DMS53 (cell line): ENCODE measurements around the gene HLF.
"Not testable (repeated sequence)": the region's sequence is repeated elsewhere in the genome, so short reads cannot be mapped to it uniquely, and the experiment has no call there.

Experiments used
- DNase-seq: peaks from one replicate; lab custom pipeline; 2025; lab: John Stamatoyannopoulos, UW

The HLF gene

GRCh38 chr17:55312852-55313251 is 48.1 kb downstream of the HLF start:
- DNase-seq, result no peak

DNA sequence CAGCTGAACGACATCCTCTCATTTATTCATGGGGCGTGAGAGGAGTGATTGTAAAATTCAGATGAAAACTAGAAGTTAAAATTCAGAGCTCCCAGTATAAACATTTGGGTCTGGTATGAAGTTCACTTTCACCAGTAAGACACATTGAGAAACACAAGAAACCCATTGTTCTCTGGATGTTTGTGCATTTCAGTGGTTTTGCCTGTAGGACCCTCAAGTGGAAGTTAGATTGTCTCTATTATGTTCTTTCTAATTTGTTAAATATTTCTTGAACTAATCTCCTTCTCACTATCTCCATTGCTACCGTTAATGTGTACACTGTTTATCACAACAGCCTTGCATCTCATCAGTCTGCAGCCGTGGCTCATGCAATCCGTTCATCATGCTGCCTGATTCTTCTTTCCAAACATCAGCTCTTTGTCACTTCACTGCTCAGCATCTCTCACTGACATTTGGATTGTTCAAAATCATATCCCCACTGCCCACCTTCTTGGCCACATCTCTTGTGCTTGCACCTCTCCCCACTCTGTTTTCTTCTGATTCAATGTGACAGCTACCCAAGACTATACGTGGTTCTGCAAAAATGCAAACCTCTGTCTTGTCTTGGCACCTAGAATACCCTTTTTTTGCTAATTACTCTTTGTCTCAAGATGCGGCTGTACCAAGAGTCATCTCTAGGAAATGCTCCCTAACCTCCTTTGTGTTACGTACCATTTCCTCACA is 49.5 kb downstream of the HLF start:
- DNase-seq, result no peak

GRCh38 chr17:55314784-55315491 is 50.2 kb downstream of the HLF start:
- DNase-seq, result no peak

GRCh38 chr17:55316499-55316898 is 51.7 kb downstream of the HLF start:
- DNase-seq, result no peak

DNA sequence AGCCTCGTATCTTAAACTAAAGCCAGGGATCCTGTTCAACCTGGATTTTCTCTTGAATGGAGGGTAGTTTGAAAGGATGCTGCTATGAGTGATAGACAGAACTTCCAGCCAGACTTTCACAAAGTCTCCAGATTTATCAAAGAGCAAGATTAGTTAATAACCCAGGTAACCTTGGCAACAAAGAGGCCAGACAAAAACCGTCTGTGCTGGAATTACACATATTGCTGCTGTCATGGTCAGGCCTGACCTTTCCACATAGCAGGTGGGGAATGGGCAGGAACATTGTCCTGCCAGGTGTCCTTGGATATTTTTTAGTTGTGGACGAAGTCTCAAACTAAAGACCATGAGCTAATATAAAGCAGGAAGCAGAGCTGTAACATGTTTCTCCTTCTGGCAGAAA is 52.5 kb downstream of the HLF start:
- no peak for DNase-seq

DNA sequence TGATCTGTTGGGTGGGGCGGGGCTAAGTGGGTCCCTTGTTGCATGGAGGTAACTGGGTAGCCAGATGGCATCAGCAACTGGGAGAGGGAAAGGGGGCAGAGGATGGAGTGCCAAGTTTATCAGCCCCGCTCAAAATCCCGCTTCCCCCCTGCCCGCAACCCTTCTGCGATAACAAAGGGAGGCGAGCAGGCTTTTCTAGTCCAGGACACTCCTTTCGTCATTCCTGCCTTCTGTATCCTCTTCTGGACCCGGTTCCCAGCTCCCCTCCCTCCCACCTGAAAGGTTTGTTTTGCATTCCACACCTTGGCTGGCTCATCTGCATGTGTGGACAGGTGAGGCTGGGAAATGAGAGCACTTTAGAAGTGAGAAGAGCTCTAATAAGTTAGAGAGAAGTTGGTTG is 53.3 kb downstream of the HLF start:
- no peak for DNase-seq

- DNase-seq, result no peak
These were observed 54.1 kb downstream of the HLF start for GRCh38 chr17:55318715-55319487.

GRCh38 chr17:55319933-55320593 is 55.3 kb downstream of the HLF start:
- no peak for DNase-seq

GRCh38 chr17:55320594-55321426 is 56.0 kb downstream of the HLF start:
- DNase-seq, result no peak

DNA sequence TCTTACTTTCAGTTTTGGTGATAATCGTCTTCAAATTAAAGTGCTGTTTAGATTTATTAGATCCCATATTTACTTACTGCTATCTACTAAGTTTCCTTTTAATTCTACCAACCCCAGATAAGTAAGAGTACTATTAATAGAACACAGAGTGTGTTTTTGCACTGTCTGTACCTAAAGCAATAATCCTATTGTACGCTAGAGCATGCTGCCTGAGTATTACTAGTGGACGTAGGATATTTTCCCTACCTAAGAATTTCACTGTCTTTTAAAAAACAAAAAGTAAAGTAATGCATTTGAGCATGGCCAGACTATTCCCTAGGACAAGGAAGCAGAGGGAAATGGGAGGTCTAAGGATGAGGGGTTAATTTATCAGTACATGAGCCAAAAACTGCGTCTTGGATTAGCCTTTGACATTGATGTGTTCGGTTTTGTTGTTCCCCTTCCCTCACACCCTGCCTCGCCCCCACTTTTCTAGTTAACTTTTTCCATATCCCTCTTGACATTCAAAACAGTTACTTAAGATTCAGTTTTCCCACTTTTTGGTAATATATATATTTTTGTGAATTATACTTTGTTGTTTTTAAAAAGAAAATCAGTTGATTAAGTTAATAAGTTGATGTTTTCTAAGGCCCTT is 56.8 kb downstream of the HLF start:
- no peak for DNase-seq

GRCh38 chr17:55322453-55322985 is 57.8 kb downstream of the HLF start:
- no peak for DNase-seq

DNA sequence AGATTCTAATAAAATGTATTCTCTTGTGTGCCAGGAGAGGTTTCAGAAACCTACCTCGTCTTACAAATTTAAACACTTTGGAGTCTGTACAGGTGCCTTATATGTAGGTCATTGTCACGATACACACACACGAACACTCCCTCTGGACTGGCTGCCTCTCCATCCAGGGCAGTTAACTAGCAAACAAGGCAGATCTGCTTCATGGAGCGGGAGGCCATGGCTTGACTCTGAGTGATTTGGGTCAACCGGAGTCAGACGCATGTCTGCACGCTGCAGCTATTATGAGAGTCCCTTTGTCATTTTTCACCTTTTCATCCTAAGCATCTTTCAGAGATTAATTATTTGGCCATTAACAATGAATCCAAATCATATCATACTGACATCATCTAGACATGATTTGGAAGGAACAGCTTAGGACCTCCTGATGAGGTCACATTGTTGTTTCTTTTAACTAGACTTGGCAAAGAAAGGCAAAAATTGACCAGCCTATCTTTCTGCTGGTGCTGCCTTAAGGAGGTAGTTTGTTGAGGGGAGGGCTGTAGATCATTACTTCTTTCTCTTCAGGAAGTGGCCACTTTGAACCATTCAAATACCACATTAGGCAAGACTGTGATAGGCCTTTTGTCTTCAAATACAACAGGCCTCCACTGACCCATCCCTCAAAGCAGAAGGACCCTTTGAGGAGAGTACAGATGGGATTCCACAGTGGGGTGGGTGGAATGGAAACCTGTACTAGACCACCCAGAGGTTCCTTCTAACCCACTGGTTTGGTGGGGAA is 58.9 kb downstream of the HLF start:
- DNase-seq, result no peak

GRCh38 chr17:55324296-55324978 is 59.7 kb downstream of the HLF start:
- peak; percentile 17 for DNase-seq

DNA sequence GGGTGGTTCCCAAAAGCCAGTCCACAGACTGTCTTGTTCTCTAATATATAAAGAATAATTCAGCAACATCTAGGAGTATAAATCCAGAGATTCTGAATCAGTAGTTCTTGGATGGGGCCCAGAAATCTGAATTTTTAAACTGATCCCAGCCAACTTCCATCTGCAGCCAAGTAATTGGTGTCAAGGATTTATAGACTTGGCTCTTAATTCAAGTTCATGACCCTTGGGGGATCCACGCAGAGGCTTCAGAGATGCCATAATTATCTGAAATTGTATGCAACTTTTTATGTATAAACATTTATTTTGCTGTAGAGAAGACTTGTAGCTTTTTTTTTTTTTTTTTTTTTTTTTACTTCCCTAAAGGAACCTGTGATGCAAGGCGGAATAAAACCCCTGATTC is 60.6 kb downstream of the HLF start:
- DNase-seq, result no peak

DNA sequence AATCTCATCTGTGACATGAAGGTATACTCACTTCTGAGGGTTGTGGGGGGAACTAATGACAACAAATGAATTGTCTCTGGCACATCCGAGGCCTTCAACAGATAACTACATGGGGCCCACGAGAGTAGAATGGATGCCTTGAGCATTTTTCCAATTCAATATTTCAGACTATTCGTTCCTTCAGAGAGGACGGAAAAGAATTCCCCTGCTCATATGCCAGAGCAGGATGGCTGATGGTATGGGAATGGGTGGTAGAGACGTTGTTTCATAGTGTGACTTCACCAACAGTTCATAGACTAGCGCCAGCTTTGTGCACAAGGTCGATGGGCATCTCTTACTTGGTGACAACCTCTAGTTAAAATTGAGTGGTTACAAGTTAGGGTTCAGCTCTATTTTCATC is 61.3 kb downstream of the HLF start:
- DNase-seq, result no peak

DNA sequence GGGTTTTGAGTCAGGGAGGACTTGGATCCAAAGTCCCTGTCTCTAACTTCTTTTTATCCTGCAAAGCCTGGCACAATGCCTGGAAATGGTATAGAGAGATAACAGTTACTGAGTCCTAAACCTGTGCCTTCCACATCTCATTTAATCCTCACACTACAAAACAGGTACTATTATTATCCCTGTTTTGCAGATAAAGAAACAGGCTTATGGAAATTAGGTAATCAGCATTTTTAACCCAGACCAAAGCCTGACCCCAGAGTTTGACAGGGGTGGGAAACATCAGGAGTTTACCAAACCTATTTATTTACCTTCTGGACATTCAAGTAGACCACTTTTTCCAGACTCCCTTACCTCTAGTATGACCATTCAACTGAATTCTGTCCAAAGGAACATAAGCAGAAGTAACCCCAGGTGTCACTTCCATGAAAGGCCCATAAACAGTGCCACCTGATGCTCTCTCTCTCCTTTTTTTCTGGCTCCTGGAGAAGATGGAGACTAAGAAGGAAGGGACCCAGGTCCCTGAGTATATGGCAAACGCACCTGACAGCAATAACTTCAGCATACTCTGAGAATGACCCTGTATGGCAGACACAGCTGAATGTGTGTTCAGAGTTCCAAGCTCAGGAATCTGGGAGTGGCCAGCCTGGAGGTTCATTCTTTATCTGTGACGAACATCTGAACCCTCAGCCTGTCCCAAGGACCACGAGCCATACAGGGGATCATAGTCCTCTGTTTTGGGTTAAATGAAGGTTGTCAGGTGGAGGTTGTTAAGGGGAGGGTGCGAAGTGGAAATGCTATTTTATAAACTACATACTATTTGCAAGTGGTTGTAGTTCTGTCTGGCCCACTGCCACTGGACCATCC is 62.7 kb downstream of the HLF start:
- no peak for DNase-seq

GRCh38 chr17:55328514-55328913 is 63.8 kb downstream of the HLF start:
- DNase-seq, result not testable (repeated sequence)

DNA sequence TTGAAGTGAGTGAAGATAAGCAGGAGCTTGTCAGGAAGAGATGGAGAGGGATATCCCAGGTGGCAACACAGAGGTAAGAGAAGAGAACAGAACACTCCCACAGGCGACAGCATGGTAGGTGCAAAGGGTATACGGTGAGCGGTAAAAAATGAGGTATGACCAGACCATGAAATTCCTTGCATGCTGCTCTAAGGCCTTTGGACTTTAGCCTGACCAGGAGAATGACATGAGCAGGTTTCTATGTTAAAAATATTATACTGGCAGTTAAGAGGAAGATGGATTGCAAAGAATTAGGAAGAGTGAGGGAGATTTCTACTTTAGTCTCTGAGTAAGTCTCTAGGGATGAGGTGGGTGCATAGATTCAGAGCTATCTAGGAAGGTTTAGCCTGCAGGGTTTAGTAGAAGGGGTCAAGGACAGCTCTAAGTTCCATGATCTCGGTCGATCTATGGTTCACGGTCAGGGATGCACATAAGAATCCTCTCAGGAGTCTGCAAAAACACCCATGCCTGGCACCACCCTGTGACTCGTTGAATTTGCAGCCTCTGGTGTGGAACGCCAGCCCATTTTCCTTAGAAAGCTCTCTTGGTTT is 65.7 kb downstream of the HLF start:
- DNase-seq, result no peak
